Smooth muscle cell of bladder (primary cell): ENCODE measurements around the gene HSPD1. TPM values are rescaled to one million over a fixed set of nuclear protein-coding genes. Genes with fewer than 3 reads are reported as not detected.

ENCODE experiments used
- total RNA-seq: library from RNA; depleted of rRNA; stranded (reverse); fragments of >200 nt; gene quantifications from 2 replicates; pipeline ENCODE4 v1.2.3, GENCODE V29; 2014

The HSPD1 gene
- 182 and 183 TPM in 2 replicates for total RNA-seq

GRCh38 chr2:197499594-197500502 lies at the start of gene HSPD1, which contains the start of gene HSPE1:
Gene HSPD1 (minus strand): TSS chr2:197499840. CDS start chr2:197498848, 992 bp downstream.
Gene HSPE1 (plus strand): TSS chr2:197500379. CDS start chr2:197500437, 58 bp downstream.

DNA sequence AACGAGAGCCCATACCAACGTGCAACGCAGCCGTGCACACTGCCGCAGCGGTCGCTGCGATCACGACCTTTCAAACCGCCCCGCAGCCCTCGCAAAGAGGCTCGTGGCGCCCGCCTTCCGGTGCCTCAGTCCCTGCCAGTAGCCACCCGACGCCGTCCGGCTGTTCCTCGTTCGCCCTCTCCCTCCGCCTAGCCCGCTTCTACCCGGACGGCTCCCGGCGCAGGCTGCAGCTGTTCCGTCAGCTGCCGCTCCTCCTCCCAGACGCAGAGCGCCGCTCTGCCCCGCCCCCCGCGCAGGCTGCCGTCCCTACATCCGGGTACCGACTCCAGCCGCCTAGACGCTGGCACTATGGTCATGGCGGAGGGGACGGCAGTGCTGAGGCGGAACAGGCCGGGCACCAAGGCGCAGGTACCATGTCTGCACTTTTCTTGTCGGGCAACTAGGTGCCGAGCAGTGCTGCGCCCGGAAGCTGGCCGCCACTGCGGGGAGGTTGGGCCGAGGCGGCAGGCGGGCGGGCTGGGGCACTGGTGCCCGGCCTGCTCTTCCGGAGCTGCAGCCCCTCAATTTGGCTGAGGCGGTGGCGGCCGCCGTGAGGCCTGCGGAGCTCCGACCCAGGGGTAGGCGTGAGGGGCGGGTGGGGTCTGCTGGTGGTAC lies 16.2 kb upstream of the HSPD1 start, which contains the start of gene MOB4:
Gene MOB4, plus strand, starts transcription at position 328 of the 654 bp plus-strand sequence. Its CDS starts 21 bp downstream, at position 349.

DNA sequence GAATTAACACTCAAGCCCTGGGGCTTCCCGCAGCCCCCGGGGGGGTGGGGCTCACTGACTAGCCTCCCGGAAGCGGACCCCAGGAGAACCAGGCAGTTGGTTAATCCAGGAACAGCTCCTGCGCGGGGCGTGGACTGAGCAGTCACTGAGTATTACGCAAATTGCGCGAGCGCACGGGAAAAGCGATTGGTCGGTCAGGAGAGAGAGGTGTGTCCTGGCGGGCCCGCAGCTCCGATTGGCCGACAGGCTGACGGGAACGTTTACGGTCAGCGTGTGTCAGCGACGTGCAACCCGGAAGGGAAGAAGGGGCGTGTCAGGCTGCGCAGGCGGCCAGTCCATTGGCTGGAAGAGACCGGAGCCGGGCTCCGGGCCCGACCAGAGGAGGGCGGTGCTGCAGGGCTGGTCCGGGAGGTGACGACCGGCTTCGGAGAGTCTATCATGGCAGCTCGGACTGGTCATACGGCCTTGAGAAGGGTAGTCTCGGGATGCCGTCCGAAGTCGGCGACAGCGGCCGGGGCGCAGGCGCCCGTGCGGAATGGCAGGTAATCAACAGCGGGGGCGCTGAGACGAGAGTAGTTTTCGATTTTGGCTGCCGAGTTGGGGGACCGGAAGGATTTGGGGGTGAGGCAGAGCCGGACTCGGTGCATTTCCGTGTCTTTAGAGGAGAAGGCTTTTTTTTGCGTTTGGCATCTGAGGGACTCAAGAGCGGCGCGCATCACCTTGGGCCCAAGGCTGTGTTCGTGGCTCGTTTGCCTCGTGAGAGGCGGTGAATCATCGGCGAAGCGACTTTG lies 46.3 kb downstream of the HSPD1 start, which contains the start of gene COQ10B:
Gene COQ10B, plus strand, starts transcription at position 430 of the 791 bp plus-strand sequence. Its CDS starts 9 bp downstream, at position 439.

Other genes starting within 250 kb of the HSPD1 start
- gene ANKRD44, start 189.1 kb downstream of the HSPD1 start, total RNA-seq, result 4.9 and 6.0 TPM in 2 replicates
- gene SF3B1, start 64.8 kb downstream of the HSPD1 start, total RNA-seq, result 163 and 188 TPM in 2 replicates
- 39.8 and 44.9 TPM in 2 replicates for gene COQ10B, start 46.3 kb downstream of the HSPD1 start, total RNA-seq
- gene HSPE1, start 539 bp upstream of the HSPD1 start, total RNA-seq, result 83.3 and 114 TPM in 2 replicates
- gene MOB4, start 16.2 kb upstream of the HSPD1 start, total RNA-seq, result 23.3 and 23.6 TPM in 2 replicates
- gene RFTN2, start 175.7 kb upstream of the HSPD1 start, total RNA-seq, result 6.9 and 10.5 TPM in 2 replicates
- gene MARS2, start 205.5 kb upstream of the HSPD1 start, total RNA-seq, result 1.8 and 2.3 TPM in 2 replicates